Measurements from ENCODE around the gene CWC15. TPM values are rescaled to one million over a fixed set of nuclear protein-coding genes. Genes with fewer than 3 reads are reported as not detected.

Gene CWC15
- total RNA-seq, 1 experiment from 2014 or later = 48.6 TPM

DNA sequence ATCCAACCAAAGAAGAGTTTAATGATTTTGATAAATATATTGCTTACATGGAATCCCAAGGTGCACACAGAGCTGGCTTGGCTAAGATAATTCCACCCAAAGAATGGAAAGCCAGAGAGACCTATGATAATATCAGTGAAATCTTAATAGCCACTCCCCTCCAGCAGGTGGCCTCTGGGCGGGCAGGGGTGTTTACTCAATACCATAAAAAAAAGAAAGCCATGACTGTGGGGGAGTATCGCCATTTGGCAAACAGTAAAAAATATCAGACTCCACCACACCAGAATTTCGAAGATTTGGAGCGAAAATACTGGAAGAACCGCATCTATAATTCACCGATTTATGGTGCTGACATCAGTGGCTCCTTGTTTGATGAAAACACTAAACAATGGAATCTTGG, 24.1 kb upstream of the CWC15 start:
- BruUV-seq (replicated peaks) = no TSS peak
- Mint-ChIP-seq H3K27ac (ENCODE audit: unreplicated experiment) (no peak overlapping the region), H3K36me3 (ENCODE audit: insufficient read depth, unreplicated experiment) (no peaks in the 10 kb centered on the region), H3K4me3 (ENCODE audit: low read depth, unreplicated experiment) (no peak overlapping the region), H3K9me3 (ENCODE audit: low read depth, unreplicated experiment) (no peaks in the 10 kb centered on the region), H3K27me3 (ENCODE audit: unreplicated experiment) (no peaks in the 10 kb centered on the region), H3K4me1 (ENCODE audit: low read depth, unreplicated experiment) (no peaks in the 10 kb centered on the region)
- no peak for DNase-seq
- no peak for TF ChIP-seq CTCF (IDR thresholded peaks at IDR 0.05; ENCODE audit: unreplicated experiment)
- CTCF ChIA-PET = no interaction called here
- intact Hi-C loops (cut with micrococcal nuclease; ENCODE audit: unreplicated experiment) = no loop called here

- H3K27me3 Mint-ChIP-seq (ENCODE audit: unreplicated experiment) = peaks cover 14% of the 10 kb centered on the region
- H3K4me1 Mint-ChIP-seq (ENCODE audit: low read depth, unreplicated experiment) = no peaks in the 10 kb centered on the region
- no peaks in the 10 kb centered on the region for H3K9me3 Mint-ChIP-seq (ENCODE audit: low read depth, unreplicated experiment)
- no TSS peak for BruUV-seq (replicated peaks)
- DNase-seq = no peak
- H3K4me3 Mint-ChIP-seq (ENCODE audit: low read depth, unreplicated experiment) = no peak overlapping the region
- no peaks in the 10 kb centered on the region for H3K36me3 Mint-ChIP-seq (ENCODE audit: insufficient read depth, unreplicated experiment)
- H3K27ac Mint-ChIP-seq (ENCODE audit: unreplicated experiment) = no peak overlapping the region
- intact Hi-C loops (cut with micrococcal nuclease; ENCODE audit: unreplicated experiment) = no loop called here
- no peak for TF ChIP-seq CTCF (IDR thresholded peaks at IDR 0.05; ENCODE audit: unreplicated experiment)
- CTCF ChIA-PET = no interaction called here
These were observed 20.1 kb upstream of the CWC15 start for GRCh38 chr11:94993400-94993943.

- intact Hi-C loops (cut with micrococcal nuclease; ENCODE audit: unreplicated experiment) = no loop called here
- H3K9me3 Mint-ChIP-seq (ENCODE audit: low read depth, unreplicated experiment) = no peaks in the 10 kb centered on the region
- DNase-seq = no peak
- no peak overlapping the region for H3K4me3 Mint-ChIP-seq (ENCODE audit: low read depth, unreplicated experiment)
- H3K27ac Mint-ChIP-seq (ENCODE audit: unreplicated experiment) = no peak overlapping the region
- peaks cover 14% of the 10 kb centered on the region for H3K27me3 Mint-ChIP-seq (ENCODE audit: unreplicated experiment)
- no peaks in the 10 kb centered on the region for H3K36me3 Mint-ChIP-seq (ENCODE audit: insufficient read depth, unreplicated experiment)
- TF ChIP-seq CTCF (IDR thresholded peaks at IDR 0.05; ENCODE audit: unreplicated experiment) = no peak
- CTCF ChIA-PET = no interaction called here
- no peaks in the 10 kb centered on the region for H3K4me1 Mint-ChIP-seq (ENCODE audit: low read depth, unreplicated experiment)
- no TSS peak for BruUV-seq (replicated peaks)
These were observed 15.4 kb upstream of the CWC15 start for GRCh38 chr11:94988748-94989147.

- intact Hi-C loops (cut with micrococcal nuclease; ENCODE audit: unreplicated experiment) = no loop called here
- Mint-ChIP-seq H3K4me3 (ENCODE audit: low read depth, unreplicated experiment) (no peak overlapping the region), H3K9me3 (ENCODE audit: low read depth, unreplicated experiment) (no peaks in the 10 kb centered on the region), H3K27ac (ENCODE audit: unreplicated experiment) (no peak overlapping the region), H3K27me3 (ENCODE audit: unreplicated experiment) (peaks cover 14% of the 10 kb centered on the region), H3K36me3 (ENCODE audit: insufficient read depth, unreplicated experiment) (no peaks in the 10 kb centered on the region), H3K4me1 (ENCODE audit: low read depth, unreplicated experiment) (no peaks in the 10 kb centered on the region)
- no TSS peak for BruUV-seq (replicated peaks)
- TF ChIP-seq CTCF (IDR thresholded peaks at IDR 0.05; ENCODE audit: unreplicated experiment) = no peak
- DNase-seq = no peak
- CTCF ChIA-PET = no interaction called here
These were observed 14.0 kb upstream of the CWC15 start for GRCh38 chr11:94987378-94987777.

Measured in Calu3 (cell line).